GM18951 (cell line): Measurements from ENCODE around the gene NDFIP1.

Experiments
- POLR2A ChIP-seq: IDR thresholded peaks from 4 replicates; pipeline ENCODE4 v1.6.1; 2011; ENCODE audit warnings: mild to moderate bottlenecking; ENCODE audit not compliant: insufficient read length, insufficient read depth; ENCODE audit errors: extremely low read depth
- in situ Hi-C: fragments of 300-500 bp; cut with MboI; formaldehyde crosslinking; loops from one replicate; pipeline ENCODE4 v1.12.0; 2022; ENCODE audit warnings: low sequenced_read_pairs, mixed read lengths, inconsistent platforms; ENCODE audit not compliant: unreplicated experiment

NDFIP1 gene

DNA sequence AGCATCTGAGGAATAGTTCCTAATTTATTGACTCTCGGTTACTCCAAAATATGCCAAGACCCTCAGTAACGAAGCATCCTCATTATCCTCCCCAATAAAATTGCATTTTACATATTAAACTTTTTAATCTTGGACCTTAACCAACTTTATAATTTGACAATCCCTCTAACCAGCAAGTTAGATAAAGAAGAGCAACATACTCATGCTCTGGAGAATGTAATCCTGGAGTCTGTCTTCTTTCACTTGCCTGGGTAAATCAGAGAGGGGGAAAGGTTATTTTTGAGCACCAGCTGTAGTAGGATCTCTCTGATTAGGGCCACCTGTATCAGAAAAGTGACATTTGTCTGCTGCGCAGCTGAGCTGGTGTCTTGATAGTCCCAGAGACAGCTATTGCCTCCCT lies 59.8 kb downstream of the NDFIP1 start:
- in situ Hi-C loops, result loop anchor here (25.0 kb wide), 2 partner anchors 394 to 519 kb away; partner anchors contain the start of gene FGF1
- no peak for TF ChIP-seq POLR2A

DNA sequence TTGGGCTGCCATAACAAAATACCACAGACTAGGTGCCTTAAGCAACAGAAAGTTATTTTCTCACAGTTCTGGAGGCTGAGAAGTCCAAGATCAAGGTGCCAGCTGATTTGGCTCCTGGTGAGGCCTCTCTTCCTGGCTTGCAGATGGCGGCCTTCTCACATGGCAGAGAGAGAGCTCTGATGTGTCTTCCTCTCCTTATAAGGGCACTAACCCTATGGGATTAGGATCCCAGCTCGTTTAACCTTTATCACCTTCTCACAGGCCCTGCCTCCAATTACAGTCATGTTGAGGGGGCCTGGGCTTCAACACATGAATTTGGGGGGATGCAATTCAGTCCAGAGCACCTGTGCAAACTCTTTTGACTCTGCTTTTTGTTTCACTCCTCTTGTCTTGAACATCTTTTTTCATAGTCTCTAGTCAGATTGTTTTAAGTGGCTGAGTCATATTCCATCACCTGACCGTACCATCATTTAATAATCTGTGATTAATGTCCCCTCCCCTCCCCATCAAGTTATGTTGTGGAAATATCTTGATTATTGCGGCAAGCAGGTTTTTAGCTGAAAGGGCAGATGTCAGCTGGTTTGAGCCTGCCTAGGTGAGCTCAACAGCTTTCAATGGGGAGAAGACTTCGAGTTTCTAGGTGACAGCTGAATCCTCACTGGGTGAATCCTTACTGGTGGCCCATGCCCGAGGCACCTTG lies 61.8 kb downstream of the NDFIP1 start:
- no peak for TF ChIP-seq POLR2A
- in situ Hi-C loops, result loop anchor here (25.0 kb wide), 2 partner anchors 392 to 517 kb away; partner anchors contain the start of gene FGF1

DNA sequence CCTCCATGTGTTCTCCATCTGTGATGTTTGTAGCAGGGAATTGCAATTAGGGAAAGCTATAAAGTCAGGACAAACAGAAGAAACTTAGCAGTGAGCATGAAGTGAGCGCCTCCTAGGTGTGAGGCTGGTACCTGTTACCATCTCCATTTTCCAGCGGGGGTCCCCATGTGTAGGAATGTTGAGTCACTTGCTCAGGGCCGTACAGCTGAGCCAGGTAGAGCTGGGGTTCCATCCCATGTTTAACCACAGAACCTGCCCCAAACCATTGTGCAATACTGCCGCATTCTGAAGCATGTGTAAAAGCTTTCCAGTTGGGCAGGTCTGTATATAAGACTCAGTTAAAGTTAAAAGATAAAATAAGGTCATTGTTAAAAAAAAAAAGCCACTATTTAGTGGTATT lies 62.7 kb downstream of the NDFIP1 start:
- in situ Hi-C loops, result loop anchor here (25.0 kb wide), 2 partner anchors 391 to 516 kb away; partner anchors contain the start of gene FGF1
- TF ChIP-seq POLR2A, result no peak

DNA sequence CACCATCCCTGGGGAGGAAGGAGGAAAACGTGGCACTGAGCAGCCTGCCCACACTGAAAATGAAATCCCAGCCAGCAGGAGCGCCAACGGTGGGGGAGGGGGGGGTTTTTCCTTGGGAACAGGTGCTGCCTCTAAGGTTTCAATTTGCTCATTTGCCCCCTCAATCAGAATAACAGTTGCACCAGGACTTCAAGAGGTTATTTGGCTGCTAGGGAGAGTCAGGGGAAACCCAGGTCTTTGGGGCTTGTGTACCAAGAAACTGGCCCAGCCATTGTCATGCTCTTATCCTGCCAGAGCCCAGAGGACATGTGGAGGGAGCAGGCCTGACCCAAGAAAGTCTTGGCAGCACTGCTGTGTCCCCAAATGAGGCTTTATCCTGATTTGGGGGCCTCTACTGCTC lies 66.5 kb downstream of the NDFIP1 start:
- TF ChIP-seq POLR2A, result no peak
- in situ Hi-C loops, result no loop called here

DNA sequence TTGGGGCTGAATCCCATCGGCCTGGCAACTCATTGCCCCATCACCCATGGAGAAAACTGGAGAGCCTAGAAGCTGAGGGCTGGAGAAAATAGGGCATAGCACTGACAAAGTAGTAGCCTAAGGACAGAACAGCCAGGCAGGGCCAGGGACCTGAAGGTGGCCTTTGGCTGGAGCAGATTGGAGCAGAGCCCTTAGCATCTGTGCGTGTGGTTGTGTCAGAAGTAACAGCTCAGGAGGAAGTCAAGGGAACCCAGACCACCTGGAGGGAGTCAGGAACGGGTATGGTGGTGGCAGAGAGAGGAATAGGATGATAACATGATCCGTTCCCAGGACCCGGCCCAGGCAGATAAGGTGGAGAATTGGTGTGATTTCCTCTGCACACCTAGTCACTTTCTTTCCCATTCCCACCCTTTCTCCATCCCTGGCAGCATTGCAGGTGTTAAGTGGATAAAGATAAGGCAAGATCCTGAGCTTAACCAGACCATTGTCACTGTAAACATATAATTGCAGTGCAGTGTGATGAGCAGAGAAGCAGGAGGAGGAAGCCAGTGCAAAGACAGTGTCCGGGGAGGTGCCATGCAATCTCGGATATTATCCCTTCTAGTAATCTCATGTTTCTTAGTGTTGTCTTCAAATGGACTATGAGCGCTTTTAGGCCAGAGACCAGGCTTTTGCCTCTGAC lies 67.0 kb downstream of the NDFIP1 start:
- in situ Hi-C loops, result no loop called here
- TF ChIP-seq POLR2A, result no peak

DNA sequence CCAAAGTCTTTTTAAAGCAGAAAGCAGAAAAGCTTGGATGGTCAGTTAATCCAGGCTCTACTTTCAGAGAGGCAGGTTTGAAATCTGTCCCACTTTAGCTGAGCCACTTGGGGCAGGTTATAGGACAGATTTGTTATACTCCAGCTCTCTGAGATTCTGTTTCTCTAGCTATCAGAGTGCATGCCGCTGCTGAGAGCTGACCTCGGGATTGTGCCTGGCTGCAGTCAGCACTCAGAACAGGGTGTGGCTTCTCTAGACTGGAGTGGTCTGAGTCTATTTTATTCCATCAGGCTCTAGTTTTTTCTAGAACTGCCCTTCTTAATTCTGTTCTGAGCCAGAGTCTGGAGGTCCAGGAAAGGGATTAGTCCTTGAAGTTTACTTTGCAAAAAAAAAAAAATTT lies 67.7 kb downstream of the NDFIP1 start:
- no peak for TF ChIP-seq POLR2A
- in situ Hi-C loops, result no loop called here

DNA sequence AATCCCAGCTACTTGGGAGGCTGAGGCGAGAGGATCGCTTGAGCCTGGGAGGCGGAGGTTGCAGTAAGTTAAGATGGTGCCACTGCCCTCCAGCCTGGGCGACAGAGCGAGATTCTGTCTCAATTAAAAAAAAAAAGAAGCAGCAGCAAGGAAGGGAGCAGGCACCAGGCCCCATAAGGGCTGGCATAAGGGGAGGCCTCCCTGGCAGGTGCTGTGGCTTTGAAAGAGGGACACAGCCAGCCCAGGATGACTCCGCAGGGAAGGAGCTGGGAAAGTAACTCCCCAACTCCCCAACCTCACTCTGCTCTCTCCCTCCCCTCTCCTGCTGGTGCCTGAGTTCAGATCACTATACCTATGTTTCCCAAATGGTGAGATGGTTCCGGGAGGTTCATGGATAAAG lies 70.1 kb downstream of the NDFIP1 start:
- no peak for TF ChIP-seq POLR2A
- in situ Hi-C loops, result no loop called here

- no peak for TF ChIP-seq POLR2A
- in situ Hi-C loops, result no loop called here
Observed at GRCh38 chr5:142179776-142180387, 71.3 kb downstream of the NDFIP1 start.

- no peak for TF ChIP-seq POLR2A
- in situ Hi-C loops, result no loop called here
Observed at GRCh38 chr5:142181096-142181495, 72.5 kb downstream of the NDFIP1 start.

- in situ Hi-C loops, result no loop called here
- TF ChIP-seq POLR2A, result no peak
Observed at GRCh38 chr5:142181547-142182163, 73.1 kb downstream of the NDFIP1 start.

DNA sequence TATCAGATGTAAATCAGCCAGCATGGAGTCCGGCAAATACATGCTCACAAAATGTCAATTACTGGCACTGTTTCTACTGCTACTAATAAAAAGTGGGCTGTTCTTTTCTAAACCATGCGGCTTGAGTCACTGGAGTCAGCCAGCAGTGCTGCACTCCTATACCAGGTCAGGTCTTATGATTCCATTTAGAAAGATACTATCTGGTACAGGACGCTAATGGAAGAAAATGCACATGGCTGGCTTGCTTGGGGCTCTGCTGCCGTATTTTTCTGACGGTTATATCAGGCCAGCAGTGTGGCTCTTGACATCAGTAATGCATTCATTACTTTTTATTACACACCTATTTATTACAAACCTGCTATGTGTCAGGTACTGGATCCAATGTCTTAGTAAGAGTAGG lies 74.3 kb downstream of the NDFIP1 start:
- in situ Hi-C loops, result no loop called here
- no peak for TF ChIP-seq POLR2A

- no peak for TF ChIP-seq POLR2A
- in situ Hi-C loops, result no loop called here
Observed at GRCh38 chr5:142183561-142183960, 75.0 kb downstream of the NDFIP1 start.

GRCh38 chr5:142184988-142185387 lies 76.4 kb downstream of the NDFIP1 start:
- in situ Hi-C loops, result no loop called here
- TF ChIP-seq POLR2A, result no peak
